Activated CD8-positive, alpha-beta memory T cell treated with anti-CD3 and anti-CD28 coated beads for 36 hours (primary cell): ENCODE data around the gene HSPH1. TPM values are rescaled to one million over a fixed set of nuclear protein-coding genes. Genes with fewer than 3 reads are reported as not detected.
"Not testable (repeated sequence)": the region's sequence is repeated elsewhere in the genome, so short reads cannot be mapped to it uniquely, and the experiment has no call there.

Experiments
- CTCF ChIA-PET: fragments of 350-600 bp; sonication (Branson Sonifier 250); formaldehyde crosslinking; loops from one replicate; lab custom pipeline; 2021; ENCODE audit warnings: antibody characterized with exemption; lab: Charles Lee
- POLR2A ChIA-PET: fragments of 350-600 bp; sonication (Branson Sonifier 250); formaldehyde crosslinking; loops from one replicate; lab custom pipeline; 2021; ENCODE audit warnings: antibody characterized with exemption; lab: Charles Lee
- total RNA-seq, 2 experiments: library from RNA; stranded (reverse); gene quantifications; one replicate each; pipeline ENCODE4 v1.2.3, GENCODE V29; 2021

HSPH1 gene
- total RNA-seq, 2 experiments from 2014 or later = 315 to 316 TPM

DNA sequence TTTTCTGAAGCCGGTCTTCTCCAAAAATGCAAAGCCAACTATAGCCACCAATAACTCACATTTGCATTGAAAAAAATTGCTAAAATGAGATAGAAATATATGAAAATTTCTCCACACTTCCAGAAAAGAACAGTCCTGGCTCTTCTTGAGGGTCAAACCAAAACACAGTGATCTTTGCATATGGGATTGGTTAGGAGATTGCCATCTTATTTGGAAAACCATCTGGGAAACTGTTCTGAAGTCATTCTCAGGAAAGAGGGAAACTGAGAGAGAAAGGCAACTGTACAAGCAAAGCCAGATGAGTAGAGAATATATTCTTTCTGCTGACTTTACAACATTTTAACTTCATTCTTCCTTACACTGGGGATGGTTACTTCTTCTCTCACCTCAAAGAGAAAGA, 54.6 kb downstream of the HSPH1 start:
- CTCF ChIA-PET = interaction anchor here (1.2 kb wide), 1 partner anchor 9 kb away, joined by 3 read pairs; no protein-coding TSS in a partner anchor
- POLR2A ChIA-PET = no interaction called here

GRCh38 chr13:31105856-31106255, 55.8 kb downstream of the HSPH1 start:
- ChIA-PET CTCF (interaction anchor here (1.2 kb wide), 1 partner anchor 10 kb away, joined by 3 read pairs; no protein-coding TSS in a partner anchor), POLR2A (no interaction called here)

DNA sequence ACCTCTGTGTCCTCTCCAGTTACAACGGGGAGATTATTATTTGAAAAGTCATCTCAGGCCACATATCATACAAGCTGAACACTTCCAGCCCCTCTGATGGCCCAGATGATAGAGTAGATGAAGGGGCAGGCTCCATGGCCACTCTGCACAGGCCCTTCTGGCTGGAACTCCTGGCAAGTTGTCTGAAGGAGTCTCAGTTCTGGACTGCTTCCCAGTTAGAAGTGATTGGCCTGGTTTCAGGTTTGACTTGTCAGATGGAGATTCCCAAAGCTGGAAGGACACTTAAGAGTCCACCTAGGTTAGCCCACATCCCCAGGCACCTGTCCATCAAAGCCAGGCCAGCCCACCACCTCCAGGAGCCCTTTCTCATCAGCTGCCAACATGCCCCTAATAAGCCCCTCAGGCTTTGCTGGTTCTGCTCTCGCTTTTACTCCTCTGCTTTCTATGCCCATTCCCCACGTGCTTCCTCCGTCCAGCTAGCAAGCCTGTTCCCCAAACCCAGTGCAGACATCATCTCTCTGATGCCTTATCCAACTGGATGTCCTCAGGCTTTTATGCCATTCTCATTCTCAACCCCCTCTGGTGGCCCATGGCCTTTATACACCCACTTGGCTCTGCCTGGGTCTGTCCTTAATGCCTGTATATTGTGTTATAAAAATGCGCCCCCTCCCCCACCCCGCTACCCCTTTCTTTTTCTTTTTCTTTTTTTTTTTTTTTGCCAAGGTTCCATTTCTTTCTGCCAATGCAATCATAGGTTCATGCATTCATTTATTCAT, 56.5 kb downstream of the HSPH1 start:
- POLR2A ChIA-PET = no interaction called here
- CTCF ChIA-PET = interaction anchor here (0.7 kb wide), 1 partner anchor 55 kb away, joined by 3 read pairs; no protein-coding TSS in a partner anchor

- POLR2A ChIA-PET = no interaction called here
- CTCF ChIA-PET = no interaction called here
Measured at GRCh38 chr13:31102905-31103304, 58.8 kb downstream of the HSPH1 start.

GRCh38 chr13:31101472-31102170, 60.1 kb downstream of the HSPH1 start:
- ChIA-PET POLR2A (no interaction called here), CTCF (no interaction called here)

- ChIA-PET POLR2A (no interaction called here), CTCF (no interaction called here)
Measured at GRCh38 chr13:31100721-31101120, 61.0 kb downstream of the HSPH1 start.

DNA sequence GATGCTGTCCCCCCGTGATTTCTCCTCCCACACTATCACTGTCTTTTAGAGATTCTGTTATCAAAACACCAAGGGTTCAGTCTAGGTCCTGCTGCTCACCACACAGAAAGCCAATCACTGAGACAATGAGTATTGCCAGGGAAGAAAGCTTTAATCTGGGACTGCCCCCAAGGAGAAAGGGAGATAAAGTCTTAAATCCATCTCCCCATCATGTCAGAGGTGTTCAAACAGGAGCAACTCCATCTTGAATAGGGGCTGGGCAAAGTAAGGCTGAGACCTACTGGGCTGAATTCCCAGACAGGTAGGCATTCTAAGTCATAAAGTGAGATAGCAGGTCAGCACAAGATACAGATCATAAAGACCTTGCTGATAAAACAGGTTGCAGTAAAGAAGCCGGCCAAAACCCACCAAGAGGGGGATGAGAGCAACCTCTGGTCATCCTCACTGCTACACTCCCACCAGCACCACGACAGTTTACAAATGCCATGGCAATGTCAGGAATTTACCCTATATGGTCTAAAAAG, 63.7 kb downstream of the HSPH1 start:
- POLR2A ChIA-PET, CTCF ChIA-PET: not testable (repeated sequence)

DNA sequence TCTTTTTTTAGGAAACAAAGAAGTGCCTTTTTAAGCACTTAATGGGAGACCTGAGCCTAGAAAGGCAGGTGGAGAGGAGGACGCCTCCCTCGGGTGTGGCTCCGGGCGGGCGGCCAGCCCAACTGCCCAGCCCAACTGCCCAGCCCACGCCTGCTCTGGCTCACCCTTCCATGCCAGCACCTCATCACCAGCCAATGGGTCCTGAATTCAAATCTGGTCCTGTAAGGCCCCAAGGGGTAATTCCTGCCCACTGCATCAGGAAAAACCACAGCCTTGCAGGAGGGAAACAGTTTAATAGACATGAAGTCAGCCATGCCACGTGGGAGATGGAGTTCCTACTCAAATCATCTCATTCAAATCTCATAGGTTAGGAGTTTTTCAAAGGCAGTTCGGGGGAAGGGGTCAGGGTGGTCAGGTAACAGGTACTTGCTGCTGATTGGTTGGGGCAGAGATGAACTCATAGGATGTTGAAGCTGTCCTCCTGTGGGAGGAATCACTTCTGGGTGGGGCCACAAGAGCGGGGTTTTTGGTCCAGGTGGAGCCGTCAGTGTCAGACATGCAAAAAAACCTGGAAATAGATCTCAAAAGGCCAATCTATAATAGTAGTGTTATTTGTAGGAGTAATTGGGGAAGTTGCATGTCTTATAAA, 64.9 kb downstream of the HSPH1 start:
- POLR2A ChIA-PET = no interaction called here
- CTCF ChIA-PET = no interaction called here

GRCh38 chr13:31094331-31095015, 67.2 kb downstream of the HSPH1 start:
- ChIA-PET CTCF (no interaction called here), POLR2A (no interaction called here)

- ChIA-PET CTCF (no interaction called here), POLR2A (no interaction called here)
Measured at GRCh38 chr13:31093145-31093885, 68.4 kb downstream of the HSPH1 start.

DNA sequence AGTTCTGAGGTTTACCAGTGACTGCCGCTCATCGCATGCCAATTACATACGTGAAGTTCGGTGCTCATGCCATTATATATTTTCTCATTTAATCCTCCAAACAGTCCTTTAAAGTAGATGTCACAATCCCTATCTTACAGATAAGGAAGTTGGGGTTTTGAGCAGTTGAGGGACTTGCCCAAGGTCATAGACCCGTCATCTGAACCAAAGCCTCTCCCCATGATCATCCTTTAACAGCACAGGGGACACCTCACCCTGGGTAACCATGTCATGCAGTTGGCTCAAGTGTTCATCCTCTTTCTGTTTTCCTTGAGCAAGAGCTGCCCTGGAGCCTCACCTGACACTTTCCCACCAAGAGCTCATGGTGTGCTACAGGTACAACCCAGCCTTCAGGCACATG, 69.1 kb downstream of the HSPH1 start:
- POLR2A ChIA-PET = no interaction called here
- CTCF ChIA-PET = no interaction called here

DNA sequence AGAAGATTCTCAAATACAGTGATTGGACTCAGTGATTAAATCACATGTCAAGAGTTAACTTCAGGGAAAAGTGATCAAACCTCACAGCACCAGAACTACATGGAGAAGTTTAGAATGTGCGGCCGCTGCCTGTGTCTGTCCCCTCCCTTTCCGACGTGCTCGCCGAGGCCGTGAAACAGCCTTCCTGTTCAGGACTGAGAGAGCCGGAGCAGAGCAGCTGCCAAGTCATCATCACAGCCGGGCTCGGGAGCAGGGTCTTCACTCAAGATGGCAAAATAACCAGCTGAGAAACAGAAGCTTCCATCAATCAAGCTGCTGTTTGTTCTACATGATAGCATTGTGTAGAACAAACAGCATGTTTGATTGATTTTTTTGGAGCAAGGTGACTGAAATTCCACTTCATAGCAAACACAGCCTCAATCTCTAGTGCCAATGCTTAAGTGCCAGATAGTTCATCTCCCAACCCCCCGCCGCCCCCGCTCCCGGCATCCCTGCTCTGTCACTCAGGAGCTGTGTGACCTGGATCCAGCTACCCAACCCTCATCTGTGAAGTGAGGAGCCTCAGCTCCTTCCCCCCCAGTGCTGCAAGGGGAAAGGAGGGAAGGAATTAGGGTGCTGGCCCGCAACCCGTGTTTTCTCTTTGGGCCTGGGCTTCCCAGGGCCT, 70.6 kb downstream of the HSPH1 start:
- CTCF ChIA-PET = no interaction called here
- POLR2A ChIA-PET = no interaction called here

DNA sequence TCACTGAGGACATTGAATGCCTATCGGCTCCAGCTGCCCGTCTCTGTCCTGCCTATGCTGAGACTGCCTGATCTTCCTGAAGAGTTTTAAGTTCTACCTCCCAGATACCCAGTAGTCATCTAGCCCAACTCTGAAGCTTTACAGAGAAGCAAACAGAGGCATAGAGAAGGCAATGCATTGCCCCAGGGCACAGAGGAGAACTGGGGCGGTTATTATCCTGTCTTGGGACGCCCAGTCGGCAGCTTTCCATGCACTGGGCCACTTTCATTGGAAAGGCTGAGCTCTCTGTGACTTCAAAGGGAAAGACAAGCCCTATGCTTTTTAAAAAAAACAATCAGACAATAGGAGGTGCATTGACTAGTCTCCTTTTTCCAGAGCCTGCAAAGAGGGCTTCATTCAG, 71.6 kb downstream of the HSPH1 start:
- POLR2A ChIA-PET = no interaction called here
- CTCF ChIA-PET = no interaction called here

DNA sequence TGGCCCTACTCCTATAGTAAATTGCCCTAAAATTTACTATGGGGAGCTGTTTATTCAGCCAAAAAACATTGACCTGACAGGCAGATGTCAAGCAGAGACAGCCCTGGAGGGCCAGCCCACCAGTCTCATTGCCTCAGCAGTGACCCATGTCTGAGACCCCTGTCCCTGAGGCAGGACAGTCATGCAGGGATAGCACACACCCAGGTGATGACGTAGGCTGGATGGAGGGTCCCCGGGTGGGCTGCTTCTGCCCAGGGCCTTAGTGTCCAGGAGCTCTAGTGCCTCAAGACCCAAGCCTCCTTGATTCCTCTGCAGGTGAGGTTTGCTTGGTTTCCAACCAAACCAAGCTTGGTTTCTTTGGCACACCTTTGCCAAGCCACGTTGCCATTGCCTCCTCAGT, 72.1 kb downstream of the HSPH1 start:
- CTCF ChIA-PET = no interaction called here

GRCh38 chr13:31088826-31089420, 72.8 kb downstream of the HSPH1 start:
- POLR2A ChIA-PET = interaction anchor here (0.6 kb wide), 1 partner anchor 266 kb away, joined by 4 read pairs; no protein-coding TSS in a partner anchor
- CTCF ChIA-PET = no interaction called here

More for the DNA sequence above, 72.1 kb downstream of the HSPH1 start:
- POLR2A ChIA-PET = no interaction called here
